SIG-M5 treated with dmso at 0.1 percent for 504 hours (cell line): ENCODE results near the gene MROH2A.
"Not testable (repeated sequence)": the region's sequence is repeated elsewhere in the genome, so short reads cannot be mapped to it uniquely, and the experiment has no call there.

Experiments used
- DNase-seq: peaks from one replicate; lab custom pipeline; 2025; ENCODE audit not compliant: unreplicated experiment; lab: John Stamatoyannopoulos, UW

The MROH2A gene, protein sequence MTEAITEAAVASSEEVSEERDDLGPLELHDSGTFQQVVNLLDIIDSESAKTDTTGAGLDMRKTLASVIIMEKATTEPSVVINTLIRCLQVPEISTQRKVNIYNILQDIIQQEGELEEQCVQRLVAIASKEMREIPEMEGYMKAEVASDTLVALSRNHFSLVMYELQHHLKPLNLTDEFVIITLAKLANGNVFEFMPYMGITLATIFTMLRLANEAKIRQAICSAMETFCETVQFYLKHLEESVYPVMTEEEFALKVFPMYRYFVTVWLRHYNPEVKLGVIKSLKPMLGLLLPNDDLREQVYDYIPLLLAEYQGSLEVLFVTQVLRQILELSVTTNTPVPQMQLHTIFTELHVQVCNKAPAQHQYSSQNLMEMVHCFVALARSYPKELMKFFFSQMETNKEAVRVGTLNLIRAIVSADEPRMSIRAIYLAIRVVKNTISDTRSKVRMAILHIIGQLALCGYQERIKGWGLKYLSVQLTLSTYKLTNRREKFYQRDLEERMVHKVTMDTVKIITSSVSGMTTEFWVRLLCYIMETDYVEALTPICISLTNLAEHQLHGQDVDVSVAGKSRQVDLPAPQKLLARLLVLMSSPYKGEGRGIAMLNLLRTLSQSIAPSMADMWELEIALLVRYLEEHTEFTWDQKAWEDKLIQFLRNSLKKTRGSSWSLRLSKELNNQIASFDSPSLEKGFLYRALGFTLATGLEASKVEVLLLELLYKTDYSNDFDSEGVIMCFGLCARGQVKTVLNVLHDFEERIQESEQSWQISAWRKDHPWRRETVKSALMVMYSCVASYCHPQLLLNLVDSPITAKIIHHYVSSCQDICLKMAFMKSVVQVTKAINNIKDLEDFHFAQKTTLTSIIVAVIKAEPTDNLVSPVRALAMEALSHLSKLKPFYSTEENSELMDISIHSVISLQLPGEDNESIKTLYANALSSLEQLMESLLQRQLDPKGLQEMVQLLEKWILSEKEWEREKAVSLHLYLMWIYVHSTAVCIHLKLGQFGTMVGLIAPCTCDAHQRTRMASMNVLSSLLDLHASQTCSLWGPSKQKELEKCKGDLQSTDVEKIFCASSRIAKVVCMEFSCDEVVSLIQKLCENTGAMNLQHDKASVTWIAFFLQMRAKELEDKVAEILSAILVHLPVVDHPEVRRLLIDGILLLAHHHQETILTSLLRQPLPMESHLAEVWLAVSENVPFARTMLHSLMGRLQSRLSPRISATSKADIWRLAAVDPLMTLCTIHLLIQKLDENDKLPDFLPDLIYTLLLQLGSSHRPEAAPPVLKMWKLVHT (N-terminal part only)

DNA sequence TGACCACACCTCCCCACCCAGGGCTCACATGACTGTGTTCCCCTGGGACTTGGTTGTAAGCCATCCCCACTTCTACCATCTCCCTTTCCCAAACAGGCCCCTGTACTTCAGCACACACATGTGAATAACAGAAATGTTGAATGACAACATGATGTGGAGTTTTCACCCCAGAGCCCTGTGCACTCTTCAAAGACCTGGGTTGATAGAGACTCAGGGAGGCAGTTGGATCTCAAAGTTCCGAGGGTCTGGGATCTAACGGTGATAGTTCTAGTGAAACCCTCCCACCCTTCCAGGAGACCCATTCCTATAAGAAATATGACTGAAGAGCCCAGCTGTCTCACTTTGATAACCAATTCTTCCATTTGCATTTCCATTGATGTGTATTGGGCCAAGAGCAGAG lies at the start of gene MROH2A:
MROH2A (plus strand) TSS at position 301 of the 400 bp plus-strand sequence. CDS start 1,029 bp downstream, outside the sequence.
- no peak for DNase-seq

DNA sequence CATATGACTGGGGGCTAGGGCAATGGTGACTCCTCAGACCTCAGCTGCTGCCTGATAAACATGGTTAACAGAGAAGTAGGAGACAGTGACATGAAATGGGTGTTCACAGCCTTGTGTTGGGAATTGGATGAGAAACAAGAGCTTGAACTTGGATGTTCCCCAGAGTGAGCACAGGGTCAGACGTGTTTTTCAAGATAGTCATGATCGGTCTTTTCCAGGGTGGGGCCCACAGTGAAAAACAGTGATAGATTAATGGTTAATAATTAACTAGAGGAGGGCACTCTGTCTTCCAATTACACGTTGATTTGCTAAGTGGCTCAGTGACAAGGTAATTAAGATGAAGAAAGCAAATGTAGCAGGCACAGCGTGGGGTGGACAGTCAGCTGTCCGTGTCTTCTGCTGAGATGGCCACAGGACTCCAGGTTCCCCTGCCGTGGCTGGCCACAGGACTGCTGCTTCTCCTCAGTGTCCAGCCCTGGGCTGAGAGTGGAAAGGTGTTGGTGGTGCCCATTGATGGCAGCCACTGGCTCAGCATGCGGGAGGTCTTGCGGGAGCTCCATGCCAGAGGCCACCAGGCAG lies 49.3 kb upstream of the MROH2A start, which contains the start of gene UGT1A3:
UGT1A3 (plus strand) TSS at position 320 of the 579 bp plus-strand sequence; CDS start at position 405, 85 bp downstream.
- DNase-seq: no peak

DNA sequence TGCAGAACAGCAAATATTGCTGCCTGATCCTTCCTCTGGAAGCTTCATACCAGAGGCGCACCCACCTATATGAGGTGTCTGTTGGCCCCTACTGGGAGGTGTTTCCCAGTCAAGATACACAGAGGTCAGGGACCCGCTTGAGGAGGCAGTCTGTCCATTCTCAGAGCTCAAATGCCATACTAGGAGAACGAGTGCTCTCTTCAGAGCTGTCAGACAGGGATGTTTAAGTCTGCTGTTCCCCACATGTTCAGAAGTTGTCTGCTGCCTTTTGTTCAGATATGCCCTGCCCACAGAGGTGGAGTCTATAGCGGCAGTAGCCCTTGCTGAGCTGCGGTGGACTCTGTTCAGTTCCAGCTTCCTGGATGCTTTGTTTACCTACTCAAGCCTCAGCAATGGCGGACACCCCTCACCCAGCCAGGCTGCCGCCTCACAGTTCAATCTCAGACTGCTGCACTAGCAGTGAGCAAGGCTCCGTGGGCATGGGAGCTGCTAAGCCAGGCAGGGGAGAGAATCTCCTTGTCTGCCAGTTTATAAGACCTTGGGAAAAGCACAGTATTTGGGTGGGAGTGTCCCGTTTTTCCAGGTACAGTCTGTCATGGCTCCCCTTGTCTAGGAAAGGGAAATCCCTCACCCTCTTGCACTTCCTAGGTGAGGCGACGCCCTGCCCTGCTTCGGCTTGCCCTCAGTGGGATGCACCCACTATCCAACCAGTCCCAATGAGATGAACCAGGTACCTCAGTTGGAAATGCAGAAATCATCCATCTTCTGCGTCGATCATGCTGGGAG lies 41.1 kb upstream of the MROH2A start:
- DNase-seq: not testable (repeated sequence)

DNA sequence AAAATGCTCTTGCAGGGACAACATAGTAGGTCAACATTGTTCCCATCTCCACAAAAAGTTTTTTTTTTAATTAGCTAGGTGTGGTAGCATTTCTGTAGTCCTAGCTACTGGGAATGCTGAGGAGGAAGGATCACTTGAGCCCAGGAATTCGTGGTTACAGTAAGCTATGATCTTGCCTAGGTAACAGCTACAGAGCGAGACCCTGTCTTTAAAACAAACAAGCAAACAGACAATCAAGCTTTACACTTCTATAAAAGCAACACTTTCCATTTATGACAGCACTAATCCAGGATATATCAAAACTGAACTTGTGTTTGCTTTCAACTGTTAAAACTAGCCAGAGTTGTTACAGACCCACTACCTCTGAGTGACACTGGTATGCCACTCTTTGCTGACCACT lies 37.3 kb upstream of the MROH2A start:
- no peak for DNase-seq

DNA sequence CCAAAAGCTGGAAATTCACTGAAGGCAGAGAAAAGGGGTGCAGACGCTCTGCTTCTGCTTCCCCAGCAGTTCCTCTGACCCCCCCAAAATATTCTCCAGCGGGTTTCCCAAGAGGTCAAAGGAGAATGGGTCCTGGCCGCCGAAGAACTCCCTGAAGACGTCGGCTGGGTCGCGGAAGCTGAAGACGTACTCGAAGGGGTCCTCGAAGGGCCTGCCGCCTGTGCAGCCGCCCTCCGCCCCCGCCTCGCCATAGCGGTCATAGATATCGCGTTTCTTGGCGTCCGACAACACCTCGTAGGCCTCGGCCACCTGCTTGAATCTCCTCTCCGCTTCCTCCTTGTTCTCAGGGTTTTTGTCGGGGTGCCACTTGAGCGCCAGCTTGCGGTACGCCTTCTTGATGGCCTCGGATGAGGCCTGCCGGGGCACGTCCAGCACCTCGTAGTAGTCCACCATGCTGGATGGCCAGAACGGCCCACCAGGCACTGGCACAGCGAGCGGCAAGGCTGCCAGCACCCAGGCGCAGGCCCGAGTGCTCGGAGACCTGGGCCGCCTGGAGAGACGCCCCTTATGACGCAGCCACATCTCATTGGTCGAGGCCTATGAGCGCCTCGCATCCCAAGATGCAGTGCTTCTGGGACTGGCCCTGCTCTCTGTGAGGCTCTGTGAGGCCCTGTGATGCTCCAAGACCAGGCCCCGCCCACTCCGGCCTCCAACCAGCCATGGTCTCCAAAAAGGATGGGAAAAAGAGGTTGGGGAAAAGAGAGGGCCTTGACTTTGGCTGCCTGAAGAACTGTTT lies 34.5 kb upstream of the MROH2A start:
- DNase-seq: no peak

DNA sequence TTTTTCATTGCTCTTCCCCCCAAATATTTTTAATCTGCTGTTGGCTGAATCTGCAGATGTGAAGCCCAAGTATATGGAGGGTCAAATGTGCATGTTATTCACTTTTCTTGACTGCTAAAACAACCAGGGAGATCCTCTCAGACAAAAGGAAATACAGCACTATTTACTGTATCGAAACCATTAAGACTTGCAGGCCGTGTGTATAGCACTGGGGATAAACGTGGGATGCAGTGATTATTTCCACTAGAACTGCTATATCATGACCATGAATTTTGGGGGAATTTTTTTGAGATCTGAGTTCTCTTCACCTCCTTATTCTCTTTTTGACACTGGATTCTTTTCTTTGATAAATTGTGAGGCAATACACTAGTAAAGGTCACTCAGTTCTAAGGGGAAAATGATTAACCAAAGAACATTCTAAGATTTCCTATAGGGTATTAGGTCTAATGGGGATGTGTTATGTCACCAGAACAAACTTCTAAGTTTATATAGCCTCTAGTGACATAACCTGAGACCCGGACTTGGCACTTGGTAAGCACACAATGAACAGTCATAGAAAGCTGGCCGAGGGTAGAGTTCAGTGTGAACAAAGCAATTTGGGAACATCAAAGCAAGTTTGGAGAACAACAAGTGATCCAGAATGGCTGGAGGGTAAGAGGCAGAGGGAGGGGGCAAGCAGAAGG lies 32.9 kb upstream of the MROH2A start:
- DNase-seq: no peak

DNA sequence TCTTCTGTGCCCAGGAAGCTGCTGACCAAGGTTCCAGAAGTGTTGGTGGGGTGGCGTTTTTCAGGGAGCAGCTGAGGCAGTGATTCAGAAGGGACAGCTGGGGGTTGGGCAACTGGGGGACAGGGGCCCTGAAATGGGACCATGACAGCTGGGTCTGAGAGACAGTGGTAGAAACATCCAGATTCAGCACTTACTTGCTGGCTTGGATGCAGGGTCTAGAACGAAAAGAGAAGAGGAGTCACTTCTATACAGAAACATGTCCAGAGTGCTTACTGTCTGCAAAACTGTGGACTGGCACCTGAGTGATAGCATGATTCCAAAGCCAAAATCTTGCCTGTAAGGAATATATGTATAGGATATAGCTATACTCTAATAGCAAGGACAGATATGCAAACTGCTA lies 32.3 kb upstream of the MROH2A start:
- not testable (repeated sequence) for DNase-seq

DNA sequence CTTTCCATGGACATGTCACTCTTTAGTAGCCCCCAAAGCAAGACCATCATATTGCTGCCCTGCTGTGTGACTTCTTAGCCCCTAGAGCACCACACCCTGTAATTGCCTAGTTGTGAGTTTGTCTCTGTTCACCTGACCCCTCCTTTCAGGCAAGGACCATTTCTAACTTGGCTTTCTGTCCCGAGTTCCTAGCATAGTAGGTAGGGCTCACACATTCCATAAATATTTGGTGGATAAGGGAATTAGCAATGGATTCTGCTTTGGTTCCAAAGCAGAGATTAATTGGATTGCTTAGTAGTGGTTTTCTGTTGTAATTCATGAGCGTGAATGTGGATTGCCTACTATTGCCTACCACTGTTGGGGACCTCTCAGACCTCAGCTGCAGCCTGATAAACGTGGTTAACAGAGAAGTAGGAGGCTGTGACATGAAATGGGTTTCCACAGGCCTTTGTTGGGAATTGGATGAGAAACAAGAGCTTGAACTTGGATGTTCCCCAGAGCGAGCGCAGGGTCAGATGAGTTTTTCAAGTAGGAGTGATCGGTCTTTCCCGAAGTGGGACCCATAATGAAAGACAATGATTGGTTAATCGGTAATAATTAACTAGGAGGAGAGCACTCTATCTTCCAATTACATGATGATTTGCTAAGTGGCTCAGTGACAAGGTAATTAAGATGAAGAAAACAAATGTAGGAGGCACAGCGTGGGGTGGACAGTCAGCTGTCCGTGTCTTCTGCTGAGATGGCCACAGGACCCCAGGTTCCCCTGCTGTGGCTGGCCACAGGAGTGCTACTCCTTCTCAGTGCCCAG lies 31.5 kb upstream of the MROH2A start:
- DNase-seq: no peak

DNA sequence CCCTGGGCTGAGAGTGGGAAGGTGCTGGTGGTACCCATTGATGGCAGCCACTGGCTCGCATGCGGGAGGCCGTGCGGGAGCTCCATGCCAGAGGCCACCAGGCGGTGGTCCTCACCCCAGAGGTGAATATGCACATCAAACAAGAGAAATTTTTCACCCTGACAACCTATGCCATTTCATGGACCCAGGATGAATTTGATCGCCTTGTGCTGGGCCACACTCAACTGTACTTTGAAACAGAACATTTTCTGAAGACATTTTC lies 30.9 kb upstream of the MROH2A start:
- no peak for DNase-seq

DNA sequence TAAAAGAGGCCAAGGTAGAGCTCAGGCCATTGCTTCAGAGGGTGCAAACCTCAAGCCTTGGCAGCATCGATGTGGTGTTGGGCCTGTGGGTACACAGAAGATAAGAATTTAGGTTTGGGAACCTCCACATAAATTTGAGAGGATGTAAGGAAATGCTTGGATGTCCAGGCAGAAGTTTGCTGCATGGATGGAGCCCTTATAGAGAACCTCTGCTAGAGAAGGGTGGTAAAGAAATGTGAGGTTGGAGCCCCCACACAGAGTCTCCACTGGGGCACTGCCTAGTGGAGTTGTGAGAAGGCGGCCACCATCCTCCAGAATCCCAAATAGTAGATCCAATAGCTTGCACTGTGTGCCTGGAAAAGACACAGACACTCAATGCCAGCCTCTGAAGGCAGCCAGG lies 27.4 kb upstream of the MROH2A start:
- not testable (repeated sequence) for DNase-seq

DNA sequence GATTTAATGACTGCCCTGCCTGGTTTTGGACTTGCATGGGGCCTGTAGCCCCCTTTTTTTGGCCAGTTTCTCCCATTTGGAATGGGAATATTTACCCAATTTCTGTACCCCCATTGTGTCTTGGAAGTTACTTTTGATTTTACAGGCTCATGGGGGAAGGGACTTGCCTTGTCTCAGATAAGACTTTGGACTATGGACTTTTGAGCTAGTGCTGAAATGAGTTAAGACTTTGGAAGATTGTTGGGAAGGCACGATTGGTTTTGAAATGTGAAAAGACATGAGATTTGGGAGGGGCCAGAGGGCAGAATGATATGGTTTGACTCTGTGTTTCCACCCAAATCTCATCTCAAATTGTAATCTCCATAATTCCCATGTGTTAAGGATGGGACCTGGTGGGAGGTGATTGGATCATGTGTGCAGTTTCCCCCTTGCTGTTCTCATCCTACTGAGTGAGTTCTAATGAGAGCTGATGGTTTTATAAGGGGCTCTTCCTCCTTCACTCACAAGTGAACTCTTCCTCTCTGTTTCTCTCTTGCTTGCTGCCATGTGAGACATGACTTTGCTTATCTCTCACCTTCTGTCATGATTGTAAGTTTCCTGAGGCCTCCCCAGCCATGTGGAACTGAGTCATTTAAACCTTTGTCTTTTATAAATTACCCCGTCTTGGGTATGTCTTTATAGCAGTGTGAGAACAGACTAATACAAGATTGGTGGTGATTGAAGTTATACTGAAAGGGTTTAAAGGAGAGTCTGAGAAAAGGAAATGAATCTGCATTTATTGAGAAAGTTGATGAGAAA lies 26.7 kb upstream of the MROH2A start:
- DNase-seq: not testable (repeated sequence)

DNA sequence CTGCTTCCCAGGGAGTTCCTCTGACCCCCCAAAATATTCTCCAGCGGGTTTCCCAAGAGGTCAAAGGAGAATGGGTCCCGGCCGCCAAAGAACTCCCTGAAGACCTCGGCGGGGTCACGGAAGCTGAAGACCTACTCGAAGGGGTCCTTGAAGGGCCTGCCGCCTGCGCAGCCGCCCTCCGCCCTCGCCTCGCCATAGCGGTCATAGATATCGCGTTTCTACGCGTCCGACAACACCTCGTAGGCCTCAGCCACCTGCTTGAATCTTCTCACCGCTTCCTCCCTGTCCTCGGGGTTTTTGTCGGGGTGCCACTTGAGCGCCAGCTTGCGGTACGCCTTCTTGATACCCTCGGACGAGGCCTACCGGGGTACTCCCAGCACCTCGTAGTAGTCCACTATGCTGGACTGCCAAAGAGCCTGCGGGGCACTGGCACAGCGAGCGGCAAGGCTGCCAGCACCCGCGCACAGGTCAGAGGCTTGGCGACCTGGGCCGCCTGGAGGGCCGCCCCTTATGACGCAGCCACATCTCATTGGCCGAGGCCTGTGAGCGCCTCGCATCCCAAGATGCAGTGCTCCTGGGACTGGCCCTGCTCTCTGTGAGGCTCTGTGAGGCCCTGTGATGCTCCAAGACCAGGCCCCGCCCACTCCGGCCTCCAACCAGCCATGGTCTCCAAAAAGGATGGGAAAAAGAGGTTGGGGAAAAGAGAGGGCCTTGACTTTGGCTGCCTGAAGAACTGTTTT lies 23.1 kb upstream of the MROH2A start:
- DNase-seq: no peak

DNA sequence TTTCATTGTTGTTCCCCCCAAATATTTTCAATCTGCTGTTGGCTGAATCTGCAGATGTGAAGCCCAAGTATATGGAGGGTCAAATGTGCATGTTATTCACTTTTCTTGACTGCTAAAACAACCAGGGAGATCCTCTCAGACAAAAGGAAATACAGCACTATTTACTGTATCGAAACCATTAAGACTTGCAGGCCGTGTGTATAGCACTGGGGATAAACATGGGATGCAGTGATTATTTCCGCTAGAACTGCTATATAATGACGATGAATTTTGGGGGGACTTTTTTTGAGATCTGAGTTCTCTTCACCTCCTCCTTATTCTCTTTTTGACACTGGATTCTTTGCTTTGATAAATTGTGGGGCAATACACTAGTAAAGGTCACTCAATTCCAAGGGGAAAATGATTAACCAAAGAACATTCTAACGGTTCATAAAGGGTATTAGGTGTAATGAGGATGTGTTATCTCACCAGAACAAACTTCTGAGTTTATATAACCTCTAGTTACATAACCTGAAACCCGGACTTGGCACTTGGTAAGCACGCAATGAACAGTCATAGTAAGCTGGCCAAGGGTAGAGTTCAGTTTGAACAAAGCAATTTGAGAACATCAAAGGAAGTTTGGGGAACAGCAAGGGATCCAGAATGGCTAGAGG lies 21.6 kb upstream of the MROH2A start:
- no peak for DNase-seq

DNA sequence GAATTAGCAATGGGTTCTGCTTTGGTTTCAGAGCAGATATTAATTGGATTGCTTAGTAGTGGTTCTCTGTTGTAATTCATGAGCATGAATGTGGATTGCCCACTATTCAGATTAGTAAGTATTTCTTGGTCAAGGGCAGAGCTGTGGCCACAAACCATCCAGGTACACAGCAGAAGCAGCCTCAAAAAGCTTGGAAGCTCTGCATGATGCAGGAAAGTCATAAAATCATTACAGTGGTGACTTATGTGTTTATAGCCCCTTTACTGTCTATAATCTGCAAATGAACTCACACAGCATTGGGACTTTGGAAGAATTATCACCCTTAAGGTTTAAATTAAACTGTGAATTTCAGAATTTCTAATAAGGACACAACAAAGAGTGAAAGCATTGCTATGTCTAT lies 20.0 kb upstream of the MROH2A start:
- no peak for DNase-seq

DNA sequence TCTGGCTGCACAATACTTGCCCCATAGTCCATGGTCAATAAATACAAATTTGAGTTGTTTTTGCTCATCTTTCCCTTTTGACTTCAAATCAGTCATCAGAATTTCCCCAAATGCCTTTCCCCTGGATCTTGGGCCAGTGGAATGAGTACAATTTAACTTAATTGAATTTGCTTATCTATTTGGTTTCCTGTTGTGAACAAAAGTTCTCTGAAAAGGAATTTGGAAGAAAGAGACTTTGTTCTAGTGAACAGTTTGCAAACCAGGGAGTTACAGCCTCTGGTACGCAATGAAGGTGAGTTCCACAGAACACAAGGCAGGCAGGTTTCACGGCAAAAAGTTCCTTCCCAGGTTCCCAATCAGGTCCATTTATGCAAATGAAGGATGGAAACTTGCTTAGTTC lies 19.3 kb upstream of the MROH2A start:
- no peak for DNase-seq

DNA sequence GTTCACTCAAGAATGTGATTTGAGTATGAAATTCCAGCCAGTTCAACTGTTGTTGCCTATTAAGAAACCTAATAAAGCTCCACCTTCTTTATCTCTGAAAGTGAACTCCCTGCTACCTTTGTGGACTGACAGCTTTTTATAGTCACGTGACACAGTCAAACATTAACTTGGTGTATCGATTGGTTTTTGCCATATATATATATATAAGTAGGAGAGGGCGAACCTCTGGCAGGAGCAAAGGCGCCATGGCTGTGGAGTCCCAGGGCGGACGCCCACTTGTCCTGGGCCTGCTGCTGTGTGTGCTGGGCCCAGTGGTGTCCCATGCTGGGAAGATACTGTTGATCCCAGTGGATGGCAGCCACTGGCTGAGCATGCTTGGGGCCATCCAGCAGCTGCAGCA lies 18.1 kb upstream of the MROH2A start, which contains the start of gene UGT1A1:
UGT1A1 (plus strand) TSS at position 228 of the 400 bp plus-strand sequence; CDS start at position 246, 18 bp downstream.
- no peak for DNase-seq
